KMS-11 (cell line): Measurements from ENCODE around the gene CCNJL.

Source experiments
- H2AFZ ChIP-seq: fragments of 200-600 bp; sonication (generic); 2 replicates; pipeline ENCODE4 v1.6.1; 2016; ENCODE audit warnings: antibody characterized with exemption, mixed run types, low read depth
- H3K27ac ChIP-seq: fragments of 200-600 bp; sonication (generic); 2 replicates; pipeline ENCODE4 v1.6.1; 2016; ENCODE audit warnings: mild to moderate bottlenecking, mixed run types
- H3K27me3 ChIP-seq: fragments of 200-600 bp; sonication (generic); 2 replicates; pipeline ENCODE4 v1.6.1; 2017; ENCODE audit warnings: mild to moderate bottlenecking, low read depth, mixed run types, moderate library complexity; ENCODE audit not compliant: insufficient read depth
- H3K36me3 ChIP-seq: fragments of 200-600 bp; sonication (generic); 2 replicates; pipeline ENCODE4 v1.6.1; 2017; ENCODE audit warnings: mild to moderate bottlenecking, mixed run types; ENCODE audit not compliant: insufficient read depth
- H3K4me1 ChIP-seq: fragments of 200-600 bp; sonication (generic); 2 replicates; pipeline ENCODE4 v1.6.1; 2016; ENCODE audit warnings: mild to moderate bottlenecking, low read depth, mixed run types; ENCODE audit not compliant: poor library complexity, severe bottlenecking
- H3K4me2 ChIP-seq: fragments of 200-600 bp; sonication (generic); 2 replicates; pipeline ENCODE4 v1.7.0; 2016; ENCODE audit warnings: mild to moderate bottlenecking, mixed run types
- H3K4me3 ChIP-seq: fragments of 200-600 bp; sonication (generic); IDR thresholded peaks from 2 replicates; pipeline ENCODE4 v1.6.1; 2017; ENCODE audit warnings: low read depth, low read length, mixed read lengths; ENCODE audit not compliant: insufficient read depth
- H3K79me2 ChIP-seq: fragments of 200-600 bp; sonication (generic); 2 replicates; pipeline ENCODE4 v1.6.1; 2016; ENCODE audit warnings: low read depth, mixed run types; ENCODE audit not compliant: insufficient read depth
- H3K9ac ChIP-seq: fragments of 200-600 bp; sonication (generic); 2 replicates; pipeline ENCODE4 v1.6.1; 2016; ENCODE audit warnings: mild to moderate bottlenecking, mixed run types
- H4K20me1 ChIP-seq: fragments of 200-600 bp; sonication (generic); 2 replicates; pipeline ENCODE4 v1.6.1; 2016; ENCODE audit warnings: mild to moderate bottlenecking, mixed run types; ENCODE audit not compliant: insufficient read depth
- CTCF ChIP-seq: fragments of 200-600 bp; sonication (generic); conservative IDR thresholded peaks from 2 replicates; pipeline ENCODE4 v1.6.1; 2017; ENCODE audit warnings: low read depth, mild to moderate bottlenecking, antibody characterized with exemption, low read length, moderate library complexity, mixed read lengths

Gene CCNJL

GRCh38 chr5:160318409-160318808 lies 6.0 kb upstream of the CCNJL start:
- Histone ChIP-seq H2AFZ (no peak overlapping the region), H3K4me3 (no peak overlapping the region), H3K27ac (no peak overlapping the region), H3K4me1 (peaks cover 9% of the 10 kb centered on the region), H3K27me3 (no peaks in the 10 kb centered on the region), H3K9ac (no peak overlapping the region), H3K36me3 (no peaks in the 10 kb centered on the region), H3K4me2 (no peak overlapping the region), H3K79me2 (no peaks in the 10 kb centered on the region), H4K20me1 (no peaks in the 10 kb centered on the region)
- TF ChIP-seq CTCF = no peak

- Histone ChIP-seq H3K4me1 (peaks cover 9% of the 10 kb centered on the region), H3K4me2 (no peak overlapping the region), H3K27me3 (0 out of 2 replicates have a peak, but pooled peaks cover 2% of the 10 kb centered on the region), H4K20me1 (no peaks in the 10 kb centered on the region), H3K36me3 (no peaks in the 10 kb centered on the region), H3K79me2 (no peaks in the 10 kb centered on the region), H3K9ac (no peak overlapping the region), H3K4me3 (no peak overlapping the region), H3K27ac (no peak overlapping the region), H2AFZ (no peak overlapping the region)
- no peak for TF ChIP-seq CTCF
Observed at GRCh38 chr5:160317434-160317833, 5.1 kb upstream of the CCNJL start.

GRCh38 chr5:160315968-160316367 lies 3.6 kb upstream of the CCNJL start:
- Histone ChIP-seq H4K20me1 (no peaks in the 10 kb centered on the region), H3K79me2 (no peaks in the 10 kb centered on the region), H3K4me2 (no peak overlapping the region; the same call in 1 of the 2 replicates), H3K27me3 (0 out of 2 replicates have a peak, but pooled peaks cover 2% of the 10 kb centered on the region), H3K9ac (no peak overlapping the region), H3K27ac (no peak overlapping the region), H3K36me3 (no peaks in the 10 kb centered on the region), H3K4me1 (peaks cover 9% of the 10 kb centered on the region), H3K4me3 (no peak overlapping the region), H2AFZ (peak overlapping the region; percentile 36)
- no peak for TF ChIP-seq CTCF

- Histone ChIP-seq H4K20me1 (no peaks in the 10 kb centered on the region), H3K79me2 (no peaks in the 10 kb centered on the region), H3K27ac (no peak overlapping the region), H3K27me3 (0 out of 2 replicates have a peak, but pooled peaks cover 2% of the 10 kb centered on the region), H3K4me2 (no peak overlapping the region; the same call in 1 of the 2 replicates), H3K4me3 (no peak overlapping the region), H2AFZ (peak overlapping the region; percentile 69), H3K36me3 (no peaks in the 10 kb centered on the region), H3K9ac (no peak overlapping the region), H3K4me1 (peaks cover 9% of the 10 kb centered on the region)
- TF ChIP-seq CTCF = no peak
Observed at GRCh38 chr5:160312960-160313727, 780 bp upstream of the CCNJL start.
